Suprapubic skin (tissue), 4 donors: Measurements from ENCODE around the gene CNOT9. TPM values are rescaled to one million over a fixed set of nuclear protein-coding genes. Genes with fewer than 3 reads are reported as not detected.
A peak's percentile ranks its signal among the peaks of the same experiment; 100 is the strongest.
"Not testable (repeated sequence)": the region's sequence is repeated elsewhere in the genome, so short reads cannot be mapped to it uniquely, and the experiment has no call there.

Source experiments
- DNase-seq, 2 donors: peaks; one replicate each; pipeline ENCODE4 v3.0.0-alpha.2; 2019; ENCODE audit warnings: low spot score in 2 of 2
- H3K27ac ChIP-seq: fragments of 200-600 bp; sonication (generic); one replicate; pipeline ENCODE4 v1.5.1; 2019
- H3K27me3 ChIP-seq: fragments of 200-600 bp; sonication (generic); one replicate; pipeline ENCODE4 v1.5.1; 2019
- H3K36me3 ChIP-seq: fragments of 200-600 bp; sonication (generic); one replicate; pipeline ENCODE4 v1.5.1; 2019
- H3K4me1 ChIP-seq: fragments of 200-600 bp; sonication (generic); one replicate; pipeline ENCODE4 v1.5.1; 2019
- H3K4me3 ChIP-seq: fragments of 200-600 bp; sonication (generic); one replicate; pipeline ENCODE4 v1.5.1; 2019; ENCODE audit warnings: mild to moderate bottlenecking
- H3K9me3 ChIP-seq: fragments of 200-600 bp; sonication (generic); one replicate; pipeline ENCODE4 v1.5.1; 2019
- CTCF ChIP-seq, 2 donors: fragments of 200-600 bp in 1 of 2; fragments of 450-650 bp in 1 of 2; sonication (generic) in 1 of 2; IDR thresholded peaks; one replicate each; pipeline ENCODE4 v1.5.1; 2016 to 2019; ENCODE audit warnings: antibody characterized with exemption in 2 of 2, mild to moderate bottlenecking in 1 of 2, moderate library complexity in 1 of 2
- EP300 ChIP-seq: sonication (generic); formaldehyde crosslinking; IDR thresholded peaks from one replicate; pipeline ENCODE4 v1.6.1; 2017; ENCODE audit warnings: antibody characterized with exemption
- POLR2A ChIP-seq, 2 donors: fragments of 450-650 bp; IDR thresholded peaks; one replicate each; pipeline ENCODE4 v1.6.1; 2017; ENCODE audit warnings: antibody characterized with exemption in 2 of 2, mild to moderate bottlenecking in 2 of 2, moderate library complexity in 2 of 2
- POLR2AphosphoS5 ChIP-seq, 3 donors: sonication (generic); formaldehyde crosslinking; IDR thresholded peaks; one replicate each; pipeline ENCODE4 v1.6.1; 2017; ENCODE audit warnings: antibody characterized with exemption in 3 of 3
- WGBS: methylation state at CpG from one replicate; pipeline ENCODE4 v1.1.5; 2018; 5-methylcytosine and 5-hydroxymethylcytosine counted together
- total RNA-seq, 4 donors: library from RNA; depleted of rRNA; stranded (reverse); fragments of >200 nt; gene quantifications; one replicate each; pipeline ENCODE4 v1.1.0, GENCODE V29; 2016

Gene CNOT9
- total RNA-seq: 10 to 100 TPM; 41.9 to 77.6 (median 46.7) TPM

- peak; percentile 99 to 100 for DNase-seq
- Histone ChIP-seq H3K9me3 (no peaks in the 10 kb centered on the region), H3K4me3 (peak within 1 kb of the TSS; percentile 75), H3K4me1 (peaks cover 35% of the 10 kb centered on the region), H3K27ac (peak within 1 kb of the TSS; percentile 93), H3K27me3 (no peaks in the 10 kb centered on the region), H3K36me3 (no peaks in the 10 kb centered on the region)
- TF ChIP-seq EP300 (peak; percentile 74), POLR2A (IDR thresholded peaks at IDR 0.05) (peak; percentile 25 to 64), CTCF (IDR thresholded peaks at IDR 0.05) (no peak), POLR2AphosphoS5 (IDR thresholded peaks at IDR 0.05) (peak in 2 of 3 donors; percentile 80 to 84)
- 0% methylated on average over 19 of the region's 77 CpGs for WGBS
These were observed at the start of gene CNOT9, which contains the start of gene USP37 for GRCh38 chr2:218568190-218569037. Gene CNOT9 (plus strand): TSS chr2:218568839. CDS start chr2:218568955, 116 bp downstream. Gene USP37 (minus strand): TSS chr2:218568351. CDS start chr2:218558653, 9,698 bp downstream.

- no peak overlapping the region for H3K4me3 ChIP-seq
- H3K4me1 ChIP-seq: no peaks in the 10 kb centered on the region
- DNase-seq: no peak
- WGBS: 80% methylated on average over 1 of the region's 1 CpG
- no peak overlapping the region for H3K27ac ChIP-seq
- H3K36me3 ChIP-seq: peaks cover 27% of the 10 kb centered on the region
- H3K9me3 ChIP-seq: no peaks in the 10 kb centered on the region
- no peaks in the 10 kb centered on the region for H3K27me3 ChIP-seq
- no peak for TF ChIP-seq EP300
- TF ChIP-seq POLR2AphosphoS5 (IDR thresholded peaks at IDR 0.05): no peak
- no peak for TF ChIP-seq CTCF (IDR thresholded peaks at IDR 0.05)
- no peak for TF ChIP-seq POLR2A (IDR thresholded peaks at IDR 0.05)
These were observed 49.8 kb upstream of the CNOT9 start for GRCh38 chr2:218518876-218519275.

GRCh38 chr2:218523651-218524050 is 45.0 kb upstream of the CNOT9 start:
- no peaks in the 10 kb centered on the region for H3K9me3 ChIP-seq
- H3K4me1 ChIP-seq: no peaks in the 10 kb centered on the region
- no peak overlapping the region for H3K27ac ChIP-seq
- H3K27me3 ChIP-seq: no peaks in the 10 kb centered on the region
- WGBS: 100% methylated on average over 1 of the region's 1 CpG
- H3K36me3 ChIP-seq: peaks cover 65% of the 10 kb centered on the region
- no peak overlapping the region for H3K4me3 ChIP-seq
- TF ChIP-seq EP300: no peak
- TF ChIP-seq CTCF (IDR thresholded peaks at IDR 0.05): no peak
- no peak for TF ChIP-seq POLR2A (IDR thresholded peaks at IDR 0.05)
- no peak for DNase-seq

- peaks cover 89% of the 10 kb centered on the region for H3K36me3 ChIP-seq
- not testable (repeated sequence) for H3K9me3 ChIP-seq, H3K4me1 ChIP-seq, H3K27me3 ChIP-seq, H3K4me3 ChIP-seq, H3K27ac ChIP-seq, DNase-seq
- WGBS: 98% methylated on average over 2 of the region's 2 CpGs
These were observed 40.2 kb upstream of the CNOT9 start for GRCh38 chr2:218528409-218528808.

GRCh38 chr2:218529990-218530389 is 38.6 kb upstream of the CNOT9 start:
- WGBS: 94% methylated on average over 2 of the region's 2 CpGs
- no peaks in the 10 kb centered on the region for H3K27me3 ChIP-seq
- DNase-seq: no peak
- TF ChIP-seq POLR2AphosphoS5 (IDR thresholded peaks at IDR 0.05) (no peak), POLR2A (IDR thresholded peaks at IDR 0.05) (no peak), CTCF (IDR thresholded peaks at IDR 0.05) (no peak), EP300 (no peak)
- no peaks in the 10 kb centered on the region for H3K4me1 ChIP-seq
- peaks cover 92% of the 10 kb centered on the region for H3K36me3 ChIP-seq
- H3K4me3 ChIP-seq: no peak overlapping the region
- no peaks in the 10 kb centered on the region for H3K9me3 ChIP-seq
- no peak overlapping the region for H3K27ac ChIP-seq
